ENCODE results near the gene DNER.
"Not testable (repeated sequence)": the region's sequence is repeated elsewhere in the genome, so short reads cannot be mapped to it uniquely, and the experiment has no call there.

DNER gene

GRCh38 chr2:229718057-229718456 is 3.7 kb upstream of the DNER start:
- no peak overlapping the region for H3K4me3 ChIP-seq
- H3K27ac ChIP-seq: no peak overlapping the region

- Histone ChIP-seq H3K27ac (no peak overlapping the region), H3K4me3 (no peak overlapping the region)
Observed at GRCh38 chr2:229715895-229716507, 1.6 kb upstream of the DNER start.

DNA sequence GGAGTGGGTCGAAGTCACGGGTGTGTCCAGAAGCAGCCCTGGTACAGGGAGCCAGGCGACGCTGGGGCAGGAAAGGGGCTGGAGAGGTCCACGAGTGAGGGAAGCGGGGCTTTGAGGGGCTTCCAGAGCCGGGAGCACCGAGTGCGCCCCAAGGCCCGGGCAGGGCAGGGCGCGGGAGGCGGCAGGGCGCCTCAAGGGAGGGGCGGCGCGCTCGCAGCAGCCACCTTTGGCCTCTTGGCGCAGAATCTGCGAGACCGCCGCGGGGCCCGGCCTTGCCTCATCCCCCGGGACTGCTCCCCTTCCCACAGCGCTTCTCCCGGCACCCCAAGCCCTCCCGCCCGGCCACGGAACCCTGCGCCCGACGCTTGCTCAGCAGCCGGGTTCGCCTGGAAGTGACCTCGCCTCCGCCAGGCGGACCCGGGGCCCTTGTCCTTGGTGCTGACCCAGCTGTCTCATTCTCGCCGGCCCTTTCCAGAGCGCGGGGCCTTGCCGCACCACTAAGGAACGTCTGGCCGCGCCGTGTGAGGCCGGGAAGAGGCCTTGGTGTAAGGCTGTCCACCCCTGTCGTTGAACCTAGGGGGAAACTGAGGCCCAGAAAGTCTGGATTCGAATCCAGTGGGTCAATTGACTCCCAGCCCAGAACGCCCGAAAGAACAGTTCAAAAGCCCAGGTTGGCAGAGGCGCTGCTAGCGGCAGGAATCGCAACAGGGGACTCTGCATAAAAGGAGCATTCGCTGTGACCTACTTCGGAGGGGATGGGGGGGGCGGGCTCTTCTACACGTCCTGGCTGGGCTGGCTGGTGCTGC is 584 bp upstream of the DNER start:
- Histone ChIP-seq H3K4me3 (peak overlapping the region; percentile 13 to 44 (median 30)), H3K27ac (no peak overlapping the region)

DNA sequence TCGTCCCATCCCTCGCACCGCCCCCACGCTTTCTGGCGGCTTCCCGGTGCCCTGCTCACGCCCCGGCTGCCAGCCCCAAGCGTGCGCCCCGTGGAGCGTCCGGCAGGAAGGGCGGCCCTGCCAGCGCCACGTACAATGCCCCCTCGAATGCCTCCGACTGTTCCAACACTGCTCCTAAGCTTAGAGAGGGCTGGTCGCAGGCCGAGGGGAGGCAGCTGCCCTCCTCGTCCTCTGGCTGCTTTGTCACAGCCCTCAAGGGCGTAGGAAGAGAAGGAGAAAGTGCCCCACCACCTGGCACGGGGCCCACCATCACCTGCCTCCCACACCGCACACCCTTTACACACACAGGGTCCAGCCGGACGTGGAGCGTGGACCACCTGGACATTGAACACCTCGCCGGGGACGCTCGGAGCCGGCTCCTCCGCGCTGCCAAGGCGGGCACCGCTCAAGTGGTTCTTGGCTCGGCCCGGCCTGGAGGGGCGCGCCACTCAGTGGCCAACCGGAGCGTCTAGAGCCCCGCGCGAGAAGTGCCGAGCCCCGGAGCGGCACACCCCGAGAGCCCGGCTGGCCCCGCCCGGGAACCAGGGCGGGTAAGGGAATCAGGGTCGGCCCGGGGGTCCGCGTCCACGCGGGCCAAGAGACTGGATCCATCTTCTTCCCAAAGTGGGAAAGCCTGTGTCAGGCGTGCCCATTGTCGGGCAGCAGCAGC is 830 bp downstream of the DNER start:
- Histone ChIP-seq H3K27ac (peak overlapping the region in 2 of 21 experiments; percentile 9 to 15), H3K4me3 (peak overlapping the region in 6 of 7 experiments; percentile 9 to 44 (median 28))

GRCh38 chr2:229712136-229712535 is 2.2 kb downstream of the DNER start:
- H3K27ac ChIP-seq: no peak overlapping the region

GRCh38 chr2:229708335-229708734 is 6.0 kb downstream of the DNER start:
- Histone ChIP-seq H3K4me3 (no peak overlapping the region), H3K27ac (no peak overlapping the region)

More at GRCh38 chr2:229712136-229712535, 2.2 kb downstream of the DNER start:
- no peak overlapping the region for H3K4me3 ChIP-seq

DNA sequence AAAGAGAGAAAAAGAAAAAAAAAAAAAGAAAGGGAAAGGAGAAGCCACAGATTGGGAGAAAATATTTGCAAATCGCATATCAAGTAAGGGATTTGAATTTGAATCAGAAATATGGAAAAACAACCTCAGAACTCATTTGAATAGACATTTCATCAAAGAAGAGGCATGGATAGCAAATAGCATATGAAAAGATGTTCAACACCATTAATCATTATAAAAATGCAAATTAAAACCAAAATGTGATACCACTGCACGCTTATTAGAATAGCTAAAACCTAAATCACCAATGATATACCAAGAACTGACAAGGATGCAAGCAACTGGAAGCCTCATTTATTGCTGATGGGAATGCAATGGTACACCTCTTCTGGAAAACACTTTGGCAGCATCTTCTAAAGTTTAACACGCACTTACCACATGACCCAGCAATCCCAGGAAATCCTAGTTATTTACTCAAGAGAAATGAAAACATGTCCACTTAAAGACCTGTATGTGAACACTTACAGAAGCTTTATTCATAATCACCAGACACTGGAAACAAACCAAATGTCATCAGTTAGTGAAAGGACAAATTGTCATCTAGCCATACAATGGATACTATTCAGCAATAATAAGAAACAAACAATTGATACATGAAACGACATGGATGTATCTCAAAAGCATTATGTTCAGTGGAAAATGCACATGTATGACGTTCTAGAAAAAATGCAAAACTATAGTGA is 10.3 kb downstream of the DNER start:
- H3K27ac ChIP-seq: no peak overlapping the region
- no peak overlapping the region for H3K4me3 ChIP-seq

DNA sequence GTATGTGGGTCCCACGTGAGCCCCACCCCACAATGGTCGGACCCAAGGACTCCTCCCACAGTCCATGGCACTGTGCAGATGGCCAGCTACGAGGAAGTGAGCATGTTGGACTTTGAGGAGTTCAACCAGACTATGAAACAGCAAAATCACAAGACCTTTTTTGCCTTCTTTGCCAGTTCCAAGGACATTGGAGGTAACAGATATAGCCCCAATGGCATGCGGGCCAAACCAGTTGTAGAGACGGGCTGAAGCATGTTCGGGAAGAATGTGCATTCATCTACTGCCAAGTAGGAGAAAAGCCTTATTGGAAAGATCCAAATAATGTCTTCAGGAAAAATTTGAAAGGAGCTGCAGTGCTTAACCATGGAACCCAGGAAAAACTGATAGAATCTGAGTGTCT is 12.6 kb downstream of the DNER start:
- no peak overlapping the region for H3K27ac ChIP-seq
- H3K4me3 ChIP-seq: no peak overlapping the region

- H3K4me3 ChIP-seq: no peak overlapping the region
- H3K27ac ChIP-seq: no peak overlapping the region
Observed at GRCh38 chr2:229701062-229701461, 13.3 kb downstream of the DNER start.

GRCh38 chr2:229695961-229696360 is 18.4 kb downstream of the DNER start:
- no peak overlapping the region for H3K4me3 ChIP-seq
- no peak overlapping the region for H3K27ac ChIP-seq

- H3K4me3 ChIP-seq, H3K27ac ChIP-seq: not testable (repeated sequence)
Observed at GRCh38 chr2:229693845-229694244, 20.5 kb downstream of the DNER start.

- Histone ChIP-seq H3K27ac (no peak overlapping the region), H3K4me3 (no peak overlapping the region)
Observed at GRCh38 chr2:229691631-229692030, 22.7 kb downstream of the DNER start.

DNA sequence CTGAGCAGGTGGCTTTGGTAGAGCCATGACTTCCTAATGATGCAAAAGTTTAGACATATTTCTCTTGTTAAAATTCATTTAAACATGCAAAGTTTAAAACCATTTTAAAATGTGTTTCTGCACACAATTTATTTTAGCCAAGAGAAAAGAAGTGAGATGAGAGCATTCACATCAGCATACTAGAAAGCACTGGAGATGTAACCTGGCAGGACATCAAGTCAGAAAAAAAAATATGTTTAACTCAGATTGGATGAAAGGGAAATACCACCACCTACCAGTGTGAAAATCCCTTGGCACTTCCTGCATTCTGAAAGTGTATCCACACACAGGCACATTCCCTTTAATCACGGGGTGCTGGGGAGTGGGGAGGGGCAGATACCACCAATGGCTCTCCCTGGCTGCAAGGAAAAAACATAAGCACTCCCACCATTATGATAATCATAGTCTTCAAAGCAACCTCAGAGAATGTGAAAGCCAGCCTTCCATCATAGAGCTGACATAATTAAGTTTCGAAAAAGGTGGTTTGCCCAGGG is 25.0 kb downstream of the DNER start:
- Histone ChIP-seq H3K27ac (no peak overlapping the region), H3K4me3 (no peak overlapping the region)

DNA sequence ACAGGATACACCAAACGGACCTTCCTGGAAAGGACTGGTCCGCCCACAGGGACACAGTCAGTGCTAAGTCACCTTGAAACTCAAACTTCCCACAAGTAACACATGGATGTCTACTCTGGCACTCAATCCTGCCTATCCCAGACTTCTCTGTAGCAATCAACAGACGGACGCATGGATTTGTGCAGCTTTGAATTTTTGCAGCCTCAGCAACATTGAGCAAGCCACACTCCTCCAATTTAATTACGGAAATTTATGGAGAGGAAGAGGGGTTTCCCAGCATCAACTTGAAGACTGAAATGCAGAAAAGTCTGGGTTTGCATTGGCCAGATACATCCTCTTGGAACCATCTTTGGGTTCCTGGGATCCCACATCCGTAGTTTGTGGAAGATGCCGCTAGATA is 26.2 kb downstream of the DNER start:
- Histone ChIP-seq H3K27ac (no peak overlapping the region), H3K4me3 (no peak overlapping the region)

GRCh38 chr2:229686122-229686919 is 28.0 kb downstream of the DNER start:
- no peak overlapping the region for H3K4me3 ChIP-seq
- no peak overlapping the region for H3K27ac ChIP-seq

- H3K27ac ChIP-seq: no peak overlapping the region
- H3K4me3 ChIP-seq: no peak overlapping the region
Observed at GRCh38 chr2:229684942-229685562, 29.3 kb downstream of the DNER start.

DNA sequence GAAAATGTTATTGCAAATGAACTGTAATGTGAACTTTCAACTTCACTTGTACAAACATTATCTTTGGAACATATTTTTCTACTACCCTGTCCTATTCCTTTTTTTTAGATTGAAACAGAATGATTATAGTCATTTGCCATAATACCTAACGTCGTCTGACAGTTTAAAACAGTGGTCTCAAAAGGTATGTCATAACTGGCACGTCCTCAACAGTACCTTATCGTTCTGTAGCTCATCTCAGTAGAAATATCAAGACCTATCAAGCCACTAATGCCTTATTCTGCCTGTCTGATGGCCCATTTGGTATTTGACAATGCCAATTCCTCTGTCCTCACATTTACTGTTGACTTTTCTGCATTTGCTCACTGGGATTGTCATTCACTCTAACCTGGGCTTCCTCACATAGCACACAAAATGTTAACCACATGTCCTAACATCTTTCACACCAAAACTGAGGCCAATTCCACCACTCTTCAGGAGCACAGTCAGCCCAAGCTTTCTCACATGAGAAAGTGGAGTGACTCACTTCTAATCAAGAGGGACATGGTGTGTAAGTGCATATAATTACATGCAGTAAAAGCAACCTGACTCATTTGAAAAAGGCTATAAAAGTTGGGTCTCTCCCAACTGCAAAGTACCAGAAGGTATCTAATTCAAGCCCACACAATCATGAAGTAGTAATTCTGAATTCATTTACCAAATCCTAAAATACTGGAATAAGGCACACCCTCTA is 34.8 kb downstream of the DNER start:
- Histone ChIP-seq H3K4me3 (no peak overlapping the region), H3K27ac (no peak overlapping the region)

GRCh38 chr2:229675569-229675968 is 38.8 kb downstream of the DNER start:
- no peak overlapping the region for H3K4me3 ChIP-seq
- H3K27ac ChIP-seq: no peak overlapping the region

Data from skin epidermis (tissue), 12 donors.